HL-60 (cell line): ENCODE results near the gene AKAP13.

Experiments
- SPI1 ChIP-seq: IDR thresholded peaks from 2 replicates; pipeline ENCODE4 v1.6.1; 2012; ENCODE audit warnings: low read depth, mild to moderate bottlenecking, borderline replicate concordance
- TF ChIP-seq, protein P1 (sequence below): IDR thresholded peaks from one replicate; pipeline ENCODE4 v1.5.1; 2011; ENCODE audit warnings: low read length, control low read depth, inconsistent platforms; ENCODE audit not compliant: insufficient read depth

GRCh38 chr15:85430406-85431204, 50.2 kb downstream of the AKAP13 start:
- TF ChIP-seq, protein P1, sequence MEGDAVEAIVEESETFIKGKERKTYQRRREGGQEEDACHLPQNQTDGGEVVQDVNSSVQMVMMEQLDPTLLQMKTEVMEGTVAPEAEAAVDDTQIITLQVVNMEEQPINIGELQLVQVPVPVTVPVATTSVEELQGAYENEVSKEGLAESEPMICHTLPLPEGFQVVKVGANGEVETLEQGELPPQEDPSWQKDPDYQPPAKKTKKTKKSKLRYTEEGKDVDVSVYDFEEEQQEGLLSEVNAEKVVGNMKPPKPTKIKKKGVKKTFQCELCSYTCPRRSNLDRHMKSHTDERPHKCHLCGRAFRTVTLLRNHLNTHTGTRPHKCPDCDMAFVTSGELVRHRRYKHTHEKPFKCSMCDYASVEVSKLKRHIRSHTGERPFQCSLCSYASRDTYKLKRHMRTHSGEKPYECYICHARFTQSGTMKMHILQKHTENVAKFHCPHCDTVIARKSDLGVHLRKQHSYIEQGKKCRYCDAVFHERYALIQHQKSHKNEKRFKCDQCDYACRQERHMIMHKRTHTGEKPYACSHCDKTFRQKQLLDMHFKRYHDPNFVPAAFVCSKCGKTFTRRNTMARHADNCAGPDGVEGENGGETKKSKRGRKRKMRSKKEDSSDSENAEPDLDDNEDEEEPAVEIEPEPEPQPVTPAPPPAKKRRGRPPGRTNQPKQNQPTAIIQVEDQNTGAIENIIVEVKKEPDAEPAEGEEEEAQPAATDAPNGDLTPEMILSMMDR: no peak
- TF ChIP-seq SPI1: no peak
